Activated naive CD8-positive, alpha-beta T cell treated with anti-CD3 and anti-CD28 coated beads, Interleukin-2, amount 10 ng/mL, durations not matched to agents 7 days and 5 days (primary cell): ENCODE measurements around the gene NFATC1. TPM values are rescaled to one million over a fixed set of nuclear protein-coding genes. Genes with fewer than 3 reads are reported as not detected.
"Not testable (repeated sequence)": the region's sequence is repeated elsewhere in the genome, so short reads cannot be mapped to it uniquely, and the experiment has no call there.

Experiments
- ATAC-seq: fragments of 150-1000 bp; cut with Tn5 transposase; one replicate; pipeline ENCODE4 v1.10.0; 2021; ENCODE audit warnings: low read depth, moderate library complexity
- POLR2A ChIA-PET: fragments of 350-600 bp; sonication (Branson Sonifier 250); formaldehyde crosslinking; loops from one replicate; lab custom pipeline; 2021; ENCODE audit warnings: antibody characterized with exemption; lab: Charles Lee
- DNase-seq: peaks from one replicate; pipeline ENCODE4 v3.0.0; 2021
- H3K27ac Mint-ChIP-seq: one replicate; pipeline ENCODE4 v1.8.0; 2022; ENCODE audit warnings: mild to moderate bottlenecking, mixed read lengths
- H3K27me3 Mint-ChIP-seq: one replicate; pipeline ENCODE4 v1.8.0; 2022; ENCODE audit warnings: mild to moderate bottlenecking, moderate library complexity, mixed read lengths
- H3K36me3 Mint-ChIP-seq: one replicate; pipeline ENCODE4 v1.8.0; 2021; ENCODE audit warnings: mild to moderate bottlenecking, mixed read lengths
- H3K4me1 Mint-ChIP-seq: one replicate; pipeline ENCODE4 v1.8.0; 2021; ENCODE audit warnings: mixed read lengths
- H3K4me3 Mint-ChIP-seq: one replicate; pipeline ENCODE4 v1.8.0; 2022; ENCODE audit warnings: mild to moderate bottlenecking, moderate library complexity, mixed read lengths
- H3K9me3 Mint-ChIP-seq: one replicate; pipeline ENCODE4 v1.8.0; 2021; ENCODE audit warnings: mixed read lengths
- total RNA-seq, 2 experiments: library from RNA; stranded (reverse); gene quantifications; one replicate each; pipeline ENCODE4 v1.2.3, GENCODE V29; 2021

NFATC1 gene
- total RNA-seq, 2 experiments from 2014 or later, result 46.9 to 50.8 TPM

DNA sequence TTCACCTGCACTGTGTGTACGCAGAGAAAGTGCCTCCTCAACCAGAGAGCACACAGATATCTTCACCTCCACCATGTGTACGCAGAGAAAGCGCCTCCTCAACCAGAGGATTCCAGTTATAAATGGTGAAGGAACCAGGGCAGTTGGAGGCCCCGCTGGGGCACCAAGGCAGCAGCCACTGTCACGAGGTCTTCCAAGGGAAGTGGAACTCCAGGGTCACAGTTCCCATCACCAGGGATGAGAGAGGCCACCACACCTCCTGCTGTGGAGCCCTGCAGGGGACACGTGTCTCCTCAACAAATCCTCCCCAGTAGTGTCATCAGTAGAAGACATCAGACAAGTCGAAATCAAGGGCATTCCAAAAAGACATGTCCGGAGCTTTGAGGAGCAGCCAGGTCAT is 28.2 kb upstream of the NFATC1 start:
- H3K4me1 Mint-ChIP-seq, result peaks cover 24% of the 10 kb centered on the region
- no peak overlapping the region for H3K4me3 Mint-ChIP-seq
- H3K9me3 Mint-ChIP-seq, result no peaks in the 10 kb centered on the region
- H3K27ac Mint-ChIP-seq, result peak overlapping the region; percentile 18
- peaks cover 13% of the 10 kb centered on the region for H3K36me3 Mint-ChIP-seq
- DNase-seq, result no peak
- POLR2A ChIA-PET, result no interaction called here
- H3K27me3 Mint-ChIP-seq, result no peaks in the 10 kb centered on the region
- no peak for ATAC-seq

DNA sequence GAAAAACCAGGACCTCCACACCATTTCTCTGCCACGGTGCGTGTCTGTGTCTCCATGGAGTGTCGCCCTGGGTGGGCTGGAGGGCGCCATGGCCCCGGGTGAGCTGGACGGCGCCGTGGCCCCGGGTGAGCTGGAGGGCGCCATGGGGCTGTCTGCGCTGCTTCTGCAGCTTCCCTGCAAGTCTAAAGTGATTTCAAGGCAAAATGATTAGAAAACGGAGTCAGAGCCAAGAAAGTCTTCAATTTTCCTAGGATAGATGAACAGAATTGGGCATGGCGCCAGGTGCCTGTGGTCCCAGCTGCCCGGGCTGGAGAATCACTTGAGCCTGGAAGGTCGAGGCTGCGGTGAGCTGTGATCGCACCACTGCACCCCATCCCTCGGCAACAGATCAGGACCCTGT is 27.7 kb upstream of the NFATC1 start:
- no peak for DNase-seq
- peaks cover 24% of the 10 kb centered on the region for H3K4me1 Mint-ChIP-seq
- POLR2A ChIA-PET, result no interaction called here
- no peak overlapping the region for H3K4me3 Mint-ChIP-seq
- H3K9me3 Mint-ChIP-seq, result no peaks in the 10 kb centered on the region
- ATAC-seq, result no peak
- no peaks in the 10 kb centered on the region for H3K27me3 Mint-ChIP-seq
- no peak overlapping the region for H3K27ac Mint-ChIP-seq
- peaks cover 13% of the 10 kb centered on the region for H3K36me3 Mint-ChIP-seq

DNA sequence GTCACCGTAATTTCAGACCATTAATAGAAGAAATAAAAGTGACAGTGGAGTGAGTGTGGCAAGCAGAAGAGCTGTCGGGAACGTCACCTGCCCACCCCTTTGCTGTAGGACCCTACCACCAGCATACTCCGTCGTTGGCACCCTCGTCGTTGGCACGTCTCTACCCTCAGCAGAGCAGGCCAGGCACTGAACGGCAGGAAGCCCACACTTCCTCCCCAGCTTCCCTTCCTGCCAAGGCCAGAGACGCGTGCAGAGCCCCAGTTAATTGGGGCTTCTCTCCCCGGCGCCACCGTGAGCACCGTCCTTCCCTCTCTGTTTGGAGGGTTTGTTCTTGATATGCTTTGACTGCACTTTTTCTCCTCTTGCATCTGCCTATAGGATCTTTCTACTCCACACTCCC is 27.0 kb upstream of the NFATC1 start:
- H3K27me3 Mint-ChIP-seq, result no peaks in the 10 kb centered on the region
- peak overlapping the region; percentile 56 for H3K4me3 Mint-ChIP-seq
- H3K36me3 Mint-ChIP-seq, result peaks cover 7% of the 10 kb centered on the region
- POLR2A ChIA-PET, result no interaction called here
- peak overlapping the region; percentile 23 for H3K27ac Mint-ChIP-seq
- DNase-seq (no peak), ATAC-seq (peak; percentile 78)
- peaks cover 24% of the 10 kb centered on the region for H3K4me1 Mint-ChIP-seq
- H3K9me3 Mint-ChIP-seq, result no peaks in the 10 kb centered on the region

DNA sequence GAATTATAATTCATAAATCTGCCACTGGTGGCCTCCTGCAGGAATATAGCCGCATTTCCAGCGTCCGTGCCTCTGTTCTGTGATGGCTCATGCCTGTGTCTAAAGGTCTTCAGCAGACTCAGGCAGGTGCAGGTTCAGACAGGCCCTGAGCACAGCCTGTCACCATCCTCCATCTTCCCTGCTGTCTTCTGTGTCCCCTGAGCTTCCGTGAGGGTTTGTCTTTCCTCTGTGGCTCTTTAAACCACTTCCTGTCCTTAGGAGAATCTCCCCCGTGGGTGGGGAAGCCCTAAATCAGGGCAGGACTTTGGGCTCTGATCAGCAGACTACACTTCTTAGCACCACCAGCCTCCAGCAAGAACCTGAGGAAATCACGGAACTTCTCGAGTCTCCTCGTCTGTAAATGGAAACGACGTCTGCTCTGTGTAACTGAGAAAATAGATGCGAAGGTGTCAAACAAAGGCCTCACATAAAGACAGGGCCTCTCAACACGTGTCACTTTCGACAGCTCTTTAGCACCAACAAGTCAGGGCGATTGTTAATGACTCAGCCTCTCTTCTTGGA is 24.1 kb upstream of the NFATC1 start:
- H3K27me3 Mint-ChIP-seq, result no peaks in the 10 kb centered on the region
- peak overlapping the region; percentile 89 for H3K27ac Mint-ChIP-seq
- ATAC-seq, result peak; percentile 80
- no peak for DNase-seq
- peaks cover 7% of the 10 kb centered on the region for H3K36me3 Mint-ChIP-seq
- no peaks in the 10 kb centered on the region for H3K9me3 Mint-ChIP-seq
- H3K4me3 Mint-ChIP-seq, result peak overlapping the region; percentile 63
- peaks cover 24% of the 10 kb centered on the region for H3K4me1 Mint-ChIP-seq
- POLR2A ChIA-PET, result no interaction called here

DNA sequence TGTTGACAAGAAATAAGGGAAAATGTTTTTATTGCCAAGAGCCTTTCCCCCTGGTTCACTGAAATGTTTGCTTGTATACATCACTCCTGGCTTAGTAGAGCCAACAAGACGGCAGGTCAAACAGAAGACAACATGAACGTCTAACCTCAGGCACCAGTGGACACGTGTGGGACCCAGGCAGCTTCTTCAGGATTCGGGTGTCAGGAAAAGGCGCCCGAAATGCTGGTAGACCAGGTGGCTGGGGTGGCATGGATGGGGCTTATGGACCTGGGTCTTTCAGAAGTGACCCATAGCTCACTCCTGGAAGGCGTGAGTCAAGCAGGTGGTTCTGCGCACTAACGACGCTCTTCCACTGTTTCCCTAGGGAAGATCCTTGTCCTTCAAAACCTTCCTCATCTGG is 23.3 kb upstream of the NFATC1 start:
- ATAC-seq (no peak), DNase-seq (no peak)
- Mint-ChIP-seq H3K27ac (no peak overlapping the region), H3K4me1 (peaks cover 24% of the 10 kb centered on the region), H3K27me3 (no peaks in the 10 kb centered on the region), H3K36me3 (peaks cover 7% of the 10 kb centered on the region), H3K4me3 (no peak overlapping the region), H3K9me3 (no peaks in the 10 kb centered on the region)
- POLR2A ChIA-PET, result no interaction called here

DNA sequence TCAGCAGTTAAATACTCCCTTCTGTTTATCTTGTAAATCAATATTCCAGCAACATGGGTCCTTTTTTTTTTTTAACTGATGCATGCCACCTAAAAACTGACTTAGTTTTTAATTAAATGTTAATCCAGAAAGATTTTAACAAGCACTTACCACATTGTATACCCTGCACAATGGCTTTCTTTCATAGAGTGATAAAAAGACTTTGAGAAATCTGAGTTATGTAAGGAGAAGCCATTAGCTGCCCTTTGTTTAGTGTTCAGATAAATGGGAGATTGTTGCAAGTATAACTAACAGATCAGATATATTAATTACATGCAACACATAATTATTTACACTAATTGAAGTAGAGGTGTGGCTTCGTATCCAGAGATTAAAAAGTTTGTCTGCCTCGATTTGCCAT is 22.7 kb upstream of the NFATC1 start:
- no peaks in the 10 kb centered on the region for H3K27me3 Mint-ChIP-seq
- no peak overlapping the region for H3K4me3 Mint-ChIP-seq
- ATAC-seq (no peak), DNase-seq (no peak)
- POLR2A ChIA-PET, result no interaction called here
- peaks cover 21% of the 10 kb centered on the region for H3K4me1 Mint-ChIP-seq
- peaks cover 7% of the 10 kb centered on the region for H3K36me3 Mint-ChIP-seq
- no peaks in the 10 kb centered on the region for H3K9me3 Mint-ChIP-seq
- H3K27ac Mint-ChIP-seq, result no peak overlapping the region

DNA sequence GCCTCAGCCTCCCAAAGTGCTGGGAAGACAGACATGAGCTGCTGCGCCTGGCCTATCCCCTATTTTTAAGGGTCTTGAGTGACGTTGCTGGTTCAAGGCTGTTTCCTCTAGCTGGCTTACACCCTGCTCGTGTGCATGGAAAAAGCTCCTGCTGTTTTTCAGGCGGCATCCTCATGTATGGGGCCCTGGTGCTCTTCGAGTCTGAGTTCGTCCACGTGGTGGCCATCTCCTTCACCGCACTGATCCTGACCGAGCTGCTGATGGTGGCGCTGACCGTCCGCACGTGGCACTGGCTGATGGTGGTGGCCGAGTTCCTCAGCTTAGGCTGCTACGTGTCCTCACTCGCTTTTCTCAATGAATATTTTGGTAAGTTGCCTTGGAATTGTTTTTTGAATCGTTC is 22.0 kb upstream of the NFATC1 start:
- peaks cover 16% of the 10 kb centered on the region for H3K4me1 Mint-ChIP-seq
- no peaks in the 10 kb centered on the region for H3K27me3 Mint-ChIP-seq
- H3K9me3 Mint-ChIP-seq, result no peaks in the 10 kb centered on the region
- H3K27ac Mint-ChIP-seq, result no peak overlapping the region
- peaks cover 7% of the 10 kb centered on the region for H3K36me3 Mint-ChIP-seq
- DNase-seq (no peak), ATAC-seq (no peak)
- POLR2A ChIA-PET, result no interaction called here
- no peak overlapping the region for H3K4me3 Mint-ChIP-seq

DNA sequence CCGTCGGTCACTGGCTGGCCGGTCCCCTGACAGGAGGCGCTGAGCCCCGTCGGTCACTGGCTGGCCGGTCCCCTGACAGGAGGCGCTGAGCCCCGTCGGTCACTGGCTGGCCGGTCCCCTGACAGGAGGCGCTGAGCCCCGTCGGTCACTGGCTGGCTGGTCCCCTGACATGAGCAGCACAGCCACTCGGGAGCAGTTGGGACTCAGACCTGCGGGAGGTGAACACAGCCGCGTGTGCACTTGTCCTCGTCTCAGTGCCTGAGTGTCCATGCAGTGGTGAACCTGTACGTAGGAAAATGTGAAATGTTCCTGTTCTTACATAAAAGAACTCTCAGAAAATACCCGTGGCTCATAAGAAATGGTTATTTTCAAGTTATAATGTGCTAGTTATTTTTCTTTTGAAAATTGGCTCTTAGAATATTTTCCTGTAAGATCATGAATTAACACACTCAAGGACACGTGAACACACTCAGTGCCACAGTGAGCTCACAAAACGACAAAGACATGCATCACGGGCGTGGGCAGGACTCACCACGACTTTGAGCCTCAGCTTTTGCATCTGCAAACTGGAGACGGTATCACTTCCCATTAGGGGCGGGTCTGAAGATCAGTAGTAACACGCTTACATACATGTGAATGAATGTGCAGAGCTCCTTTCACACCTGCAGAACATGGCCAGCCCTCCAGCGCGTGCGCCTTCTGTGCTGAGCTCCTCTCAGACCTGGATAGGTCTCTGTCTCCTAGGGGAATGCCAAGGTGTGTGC is 21.1 kb upstream of the NFATC1 start:
- POLR2A ChIA-PET, result no interaction called here
- peaks cover 9% of the 10 kb centered on the region for H3K36me3 Mint-ChIP-seq
- no peak for ATAC-seq

DNA sequence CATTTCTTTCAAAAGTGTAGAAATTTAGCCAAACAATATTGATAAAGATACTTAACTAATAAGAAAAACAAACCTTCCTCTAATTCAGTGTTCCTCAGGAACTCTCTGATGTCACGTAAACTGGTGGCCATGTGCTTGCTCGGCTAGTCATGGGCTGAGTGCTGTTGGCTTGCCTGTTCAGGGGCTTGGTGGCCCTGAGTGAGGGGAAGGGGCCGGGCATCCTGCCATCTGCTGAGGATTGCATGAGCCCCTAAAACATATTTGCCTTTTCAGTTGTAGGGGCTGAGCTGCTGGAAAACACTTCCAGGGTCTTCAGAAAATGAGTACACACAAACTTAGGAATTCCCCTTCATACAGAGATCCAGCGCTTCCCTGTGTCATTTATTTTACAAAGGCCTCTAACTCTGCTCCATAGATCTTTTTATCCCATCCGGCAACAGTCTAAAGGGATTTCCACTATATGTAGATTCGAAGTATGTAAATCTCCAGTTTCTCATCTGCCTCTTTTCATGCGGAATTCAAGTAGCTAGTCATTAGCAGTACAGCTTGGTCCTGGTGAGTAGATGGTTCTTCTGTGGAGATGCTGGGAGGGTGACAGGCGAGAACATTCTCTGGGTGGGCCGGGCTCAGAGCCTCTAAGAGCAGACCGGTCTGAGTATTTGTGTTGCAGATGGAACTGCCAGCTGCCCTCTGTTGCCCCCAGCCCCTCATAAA is 20.1 kb upstream of the NFATC1 start:
- Mint-ChIP-seq H3K9me3 (no peaks in the 10 kb centered on the region), H3K4me3 (no peak overlapping the region), H3K27ac (no peak overlapping the region), H3K27me3 (no peaks in the 10 kb centered on the region), H3K4me1 (peaks cover 17% of the 10 kb centered on the region), H3K36me3 (peaks cover 3% of the 10 kb centered on the region)
- ATAC-seq (no peak), DNase-seq (no peak)
- POLR2A ChIA-PET, result no interaction called here

More for the DNA sequence above, 21.1 kb upstream of the NFATC1 start:
- peaks cover 20% of the 10 kb centered on the region for H3K4me1 Mint-ChIP-seq
- H3K27ac Mint-ChIP-seq, result no peak overlapping the region
- H3K9me3 Mint-ChIP-seq, result no peaks in the 10 kb centered on the region
- no peaks in the 10 kb centered on the region for H3K27me3 Mint-ChIP-seq
- DNase-seq, result no peak
- H3K4me3 Mint-ChIP-seq, result no peak overlapping the region

DNA sequence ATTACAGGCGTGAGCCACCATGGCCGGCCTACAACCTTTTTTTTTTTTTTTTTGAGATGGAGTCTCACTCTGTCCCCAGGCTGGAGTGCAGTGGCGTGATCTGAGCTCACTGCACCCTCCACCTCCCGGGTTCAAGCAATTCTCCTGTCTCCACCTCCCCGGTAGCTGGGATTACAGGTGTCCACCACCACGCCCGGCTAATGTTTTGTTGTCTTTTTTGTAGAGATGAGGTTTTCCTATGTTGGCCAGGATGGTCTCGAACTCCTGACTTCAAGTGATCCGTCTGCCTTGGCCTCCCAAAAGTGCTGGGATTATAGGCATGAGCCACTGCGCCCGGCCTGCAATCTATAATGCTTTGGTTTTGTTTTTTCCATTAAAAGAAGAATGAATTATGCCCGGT is 19.1 kb upstream of the NFATC1 start:
- H3K9me3 Mint-ChIP-seq, DNase-seq, ATAC-seq, H3K27me3 Mint-ChIP-seq, H3K36me3 Mint-ChIP-seq, H3K4me3 Mint-ChIP-seq, POLR2A ChIA-PET: not testable (repeated sequence)
- Mint-ChIP-seq H3K4me1 (peaks cover 10% of the 10 kb centered on the region), H3K27ac (peak overlapping the region; percentile 34)

DNA sequence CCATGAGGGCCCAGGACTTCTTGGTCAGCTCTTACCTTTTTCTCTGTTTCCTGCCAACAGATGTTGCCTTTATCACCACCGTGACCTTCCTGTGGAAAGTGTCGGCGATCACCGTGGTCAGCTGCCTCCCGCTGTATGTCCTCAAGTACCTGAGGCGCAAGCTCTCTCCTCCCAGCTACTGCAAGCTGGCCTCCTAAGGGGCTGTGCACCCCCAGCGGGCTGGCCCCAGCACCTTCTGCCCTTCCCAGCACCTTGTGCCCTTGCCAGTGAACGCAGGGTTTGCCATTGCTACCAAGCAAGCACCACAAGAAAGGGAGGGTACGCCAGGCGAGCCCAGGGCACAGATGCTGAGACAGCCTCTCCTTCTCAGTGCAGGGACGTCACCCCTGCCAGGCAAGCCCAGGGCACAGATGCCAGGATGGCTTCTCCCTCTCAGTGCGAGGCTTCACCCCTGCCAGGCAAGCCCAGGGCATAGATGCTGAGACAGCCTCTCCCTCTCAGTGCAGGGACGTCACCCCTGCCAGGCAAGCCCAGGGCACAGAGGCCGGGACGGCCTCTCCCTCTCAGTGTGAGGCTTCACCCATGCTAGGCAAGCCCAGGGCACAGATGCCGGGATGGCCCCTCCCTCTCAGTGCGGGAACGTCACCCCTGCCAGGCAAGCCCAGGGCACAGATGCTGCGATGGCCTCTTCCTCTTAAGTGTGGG is 18.4 kb upstream of the NFATC1 start:
- H3K27ac Mint-ChIP-seq, result peak overlapping the region; percentile 34
- DNase-seq, result no peak

DNA sequence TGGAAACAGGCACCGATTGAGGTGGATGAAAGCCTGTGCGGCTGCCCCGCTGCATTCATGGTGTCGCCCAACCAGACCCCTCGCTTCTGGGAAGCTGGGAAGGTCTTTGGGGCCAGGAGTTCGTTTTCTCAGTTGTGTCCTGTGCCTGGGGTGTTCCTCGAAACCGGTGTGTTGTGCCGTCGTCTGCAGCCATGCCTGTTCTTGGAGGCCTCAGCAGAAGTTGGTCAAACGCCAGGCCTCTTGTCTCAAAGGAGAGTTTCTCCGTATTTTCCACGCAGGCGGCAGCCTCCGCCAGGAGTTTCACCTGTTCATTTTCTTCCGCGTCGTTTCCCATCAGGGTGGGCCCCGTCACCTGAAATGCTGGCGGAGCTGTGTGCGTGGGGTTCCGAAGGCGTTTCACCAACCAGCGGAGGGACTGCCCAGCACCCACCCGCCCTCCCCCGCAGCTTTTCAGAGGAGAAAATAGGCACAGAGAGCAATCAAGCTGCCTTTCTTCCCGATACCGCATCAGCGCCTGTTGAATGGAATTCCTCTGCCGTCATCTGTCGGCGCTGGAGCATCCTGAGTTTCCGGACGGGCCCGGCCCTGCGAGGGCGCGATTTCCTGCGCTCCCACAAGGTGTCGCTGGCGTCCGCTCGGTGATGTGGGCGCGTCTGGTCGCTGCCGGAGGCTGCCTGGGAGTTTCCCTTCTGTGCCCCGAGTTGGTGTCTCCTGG is 17.0 kb upstream of the NFATC1 start:
- DNase-seq (peak; percentile 81), ATAC-seq (peak; percentile 67)
- Mint-ChIP-seq H3K9me3 (no peaks in the 10 kb centered on the region), H3K4me3 (no peak overlapping the region), H3K36me3 (peaks cover 2% of the 10 kb centered on the region), H3K27ac (no peak overlapping the region), H3K4me1 (peaks cover 8% of the 10 kb centered on the region), H3K27me3 (no peaks in the 10 kb centered on the region)
- POLR2A ChIA-PET, result interaction anchor here (0.6 kb wide), 1 partner anchor 268 kb away, joined by 3 read pairs; no protein-coding TSS in a partner anchor

More for the DNA sequence above, 18.4 kb upstream of the NFATC1 start:
- Mint-ChIP-seq H3K27me3 (no peaks in the 10 kb centered on the region), H3K9me3 (no peaks in the 10 kb centered on the region), H3K4me1 (peaks cover 8% of the 10 kb centered on the region), H3K4me3 (no peak overlapping the region), H3K36me3 (peaks cover 2% of the 10 kb centered on the region)
- ATAC-seq, result no peak
- POLR2A ChIA-PET, result no interaction called here
